ENCODE results near the gene OLFML3.

The OLFML3 gene

GRCh38 chr1:113935970-113936369 lies 43.3 kb upstream of the OLFML3 start:
- no peaks in the 10 kb centered on the region for H3K27me3 ChIP-seq (ENCODE audit: insufficient read depth, poor library complexity, severe bottlenecking)
- no peak overlapping the region for H3K4me3 ChIP-seq (replicated peaks; ENCODE audit: insufficient read depth, low read length)
- peak overlapping the region; percentile 32 for H3K27ac ChIP-seq (replicated peaks)
- TF ChIP-seq CTCF (IDR thresholded peaks at IDR 0.05; ENCODE audit: insufficient read depth, low read length) (no peak), SPI1 (IDR thresholded peaks at IDR 0.05; ENCODE audit: borderline replicate concordance, low read depth) (no peak), POLR2AphosphoS5 (IDR thresholded peaks at IDR 0.05; ENCODE audit: low read depth) (no peak), GABPA (IDR thresholded peaks at IDR 0.05; ENCODE audit: low read depth) (no peak), REST (IDR thresholded peaks at IDR 0.05; ENCODE audit: insufficient replicate concordance, low read depth) (no peak)
- DNase-seq (ENCODE audit: low read depth in 1 of 2, low spot score in 1 of 2) = no peak

GRCh38 chr1:113937146-113937545 lies 42.1 kb upstream of the OLFML3 start:
- no peak overlapping the region for H3K4me3 ChIP-seq (replicated peaks; ENCODE audit: insufficient read depth, low read length)
- no peak for DNase-seq (ENCODE audit: low read depth in 1 of 2, low spot score in 1 of 2)
- no peaks in the 10 kb centered on the region for H3K27me3 ChIP-seq (ENCODE audit: insufficient read depth, poor library complexity, severe bottlenecking)
- peak overlapping the region; percentile 32 for H3K27ac ChIP-seq (replicated peaks)
- TF ChIP-seq POLR2AphosphoS5 (IDR thresholded peaks at IDR 0.05; ENCODE audit: low read depth) (no peak), REST (IDR thresholded peaks at IDR 0.05; ENCODE audit: insufficient replicate concordance, low read depth) (no peak), CTCF (IDR thresholded peaks at IDR 0.05; ENCODE audit: insufficient read depth, low read length) (no peak), SPI1 (IDR thresholded peaks at IDR 0.05; ENCODE audit: borderline replicate concordance, low read depth) (no peak), GABPA (IDR thresholded peaks at IDR 0.05; ENCODE audit: low read depth) (no peak)

DNA sequence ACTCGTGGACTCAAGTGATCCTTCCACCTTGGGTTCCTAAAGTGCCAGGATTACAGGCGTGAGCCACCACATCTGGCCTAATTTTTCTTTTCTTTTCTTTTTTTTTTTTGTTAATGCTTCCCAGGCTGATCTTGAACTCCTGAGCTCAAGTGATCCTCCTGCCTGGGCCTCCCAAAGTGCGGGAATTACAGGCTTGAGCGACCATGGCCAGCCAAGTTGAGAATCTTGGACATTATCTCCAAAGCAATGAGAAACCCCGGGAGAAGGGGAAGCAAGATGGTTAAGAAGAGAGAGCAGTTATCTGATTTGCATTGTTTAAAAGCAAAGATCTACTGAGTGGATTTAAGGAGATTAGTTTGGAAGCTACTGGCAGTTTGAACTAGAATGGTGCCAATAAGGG lies 41.1 kb upstream of the OLFML3 start:
- no peak for DNase-seq (ENCODE audit: low read depth in 1 of 2, low spot score in 1 of 2)
- Histone ChIP-seq H3K4me3 (replicated peaks; ENCODE audit: insufficient read depth, low read length) (no peak overlapping the region), H3K27ac (replicated peaks) (peak overlapping the region; percentile 81), H3K27me3 (ENCODE audit: insufficient read depth, poor library complexity, severe bottlenecking) (no peaks in the 10 kb centered on the region)
- TF ChIP-seq CTCF (IDR thresholded peaks at IDR 0.05; ENCODE audit: insufficient read depth, low read length) = no peak
- no peak for TF ChIP-seq POLR2AphosphoS5 (IDR thresholded peaks at IDR 0.05; ENCODE audit: low read depth)
- no peak for TF ChIP-seq GABPA (IDR thresholded peaks at IDR 0.05; ENCODE audit: low read depth)
- TF ChIP-seq REST (IDR thresholded peaks at IDR 0.05; ENCODE audit: insufficient replicate concordance, low read depth) = no peak
- no peak for TF ChIP-seq SPI1 (IDR thresholded peaks at IDR 0.05; ENCODE audit: borderline replicate concordance, low read depth)

All from HL-60 (cell line).